ENCODE results near the gene RSBN1.
A peak's percentile ranks its signal among the peaks of the same experiment; 100 is the strongest.
"Not testable (repeated sequence)": the region's sequence is repeated elsewhere in the genome, so short reads cannot be mapped to it uniquely, and the experiment has no call there.

Gene RSBN1

DNA sequence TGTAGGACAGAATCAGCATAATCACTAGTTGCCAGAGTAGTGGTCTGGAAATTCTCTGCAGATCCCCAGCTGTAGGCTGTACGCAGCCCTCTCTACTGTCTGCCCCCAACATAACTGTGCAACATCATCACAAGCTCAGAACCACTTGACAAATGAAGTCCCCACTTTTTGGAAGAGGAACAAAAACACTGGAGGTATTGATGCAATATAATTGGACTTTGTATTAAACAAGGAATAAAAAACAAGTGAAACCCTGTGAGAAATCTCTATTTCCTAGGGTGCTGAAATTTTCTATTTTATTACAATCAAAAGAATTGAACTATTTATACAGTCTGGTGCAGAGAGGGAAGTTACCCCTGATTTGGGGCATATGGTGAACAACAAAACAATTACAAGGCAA is 68.2 kb downstream of the RSBN1 start:
- no peak for DNase-seq (ENCODE audit: low spot score)

- no peak for DNase-seq (ENCODE audit: low spot score)
Observed at GRCh38 chr1:113742515-113742914, 69.8 kb downstream of the RSBN1 start.

DNA sequence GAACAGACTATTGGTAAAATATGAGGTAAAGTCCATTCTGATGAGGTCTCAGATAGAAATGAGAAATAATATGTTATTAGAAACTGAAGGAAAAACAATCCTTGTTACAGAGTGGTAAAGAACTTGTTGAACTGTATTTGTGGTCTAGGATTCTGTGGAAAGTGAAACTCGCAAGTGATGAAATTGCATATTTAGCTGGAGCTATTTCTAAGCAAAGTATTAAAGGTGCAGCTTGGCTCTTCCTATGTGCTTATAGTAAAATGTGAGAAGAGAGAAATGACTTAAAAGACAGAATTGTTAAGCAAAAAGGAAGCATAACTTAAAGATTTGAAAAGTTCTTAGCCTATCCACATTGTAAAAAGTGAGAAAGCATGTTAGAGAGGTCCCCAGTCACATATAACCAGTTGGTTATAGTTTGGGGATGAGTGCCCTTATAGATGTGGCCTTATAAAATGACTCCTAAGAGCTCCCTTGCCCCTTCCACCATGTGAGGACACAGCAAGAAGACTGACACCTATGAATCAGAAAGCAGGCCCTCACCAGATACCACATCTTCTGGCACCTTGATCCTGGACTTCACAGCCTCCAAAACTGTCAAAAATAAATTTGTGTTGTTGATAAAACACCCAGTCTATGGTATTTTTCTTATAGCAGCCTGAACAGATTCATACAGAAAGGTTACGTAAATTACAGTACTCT is 77.8 kb downstream of the RSBN1 start:
- DNase-seq (ENCODE audit: low spot score), result no peak

- no peak for DNase-seq (ENCODE audit: low spot score)
Observed at GRCh38 chr1:113732802-113733201, 79.5 kb downstream of the RSBN1 start.

DNA sequence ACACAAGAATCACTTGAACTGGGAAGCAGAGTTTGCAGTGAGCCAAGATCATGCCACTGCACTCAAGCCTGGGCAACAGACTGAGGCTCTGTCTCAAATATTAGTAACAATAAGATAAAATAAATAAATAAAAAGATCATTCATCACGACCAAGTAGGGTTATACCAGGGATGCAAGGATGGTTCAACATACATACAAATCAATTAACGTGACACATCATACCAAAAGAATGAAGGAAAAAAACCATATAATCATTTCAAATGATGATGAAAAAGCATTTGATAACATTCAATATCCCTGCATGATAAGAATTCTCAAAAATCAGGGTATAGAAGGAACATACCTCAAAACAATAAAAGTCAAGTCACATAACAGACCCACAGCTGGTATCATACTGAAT is 91.3 kb downstream of the RSBN1 start:
- DNase-seq (ENCODE audit: low spot score), result no peak

DNA sequence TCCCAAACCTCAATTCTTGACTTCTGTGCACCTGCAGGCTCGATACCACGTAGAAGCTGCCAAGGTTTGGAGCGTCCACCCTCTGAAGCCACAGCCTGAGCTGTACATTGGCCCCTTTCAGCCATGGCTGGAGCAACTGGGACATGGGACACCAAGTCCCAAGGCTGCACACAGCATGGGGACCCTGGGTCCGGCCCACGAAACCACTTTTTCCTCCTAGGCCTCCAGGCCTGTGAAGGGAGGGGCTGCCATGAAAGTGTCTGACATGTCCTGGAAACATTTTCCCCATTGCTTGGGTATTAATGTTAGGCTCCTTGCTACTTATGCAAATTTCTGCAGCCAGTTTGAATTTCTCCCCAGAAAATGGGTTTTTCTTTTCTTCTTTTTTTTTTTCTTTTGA is 93.7 kb downstream of the RSBN1 start:
- DNase-seq (ENCODE audit: low spot score), result not testable (repeated sequence)

- not testable (repeated sequence) for DNase-seq (ENCODE audit: low spot score)
Observed at GRCh38 chr1:113717506-113717905, 94.8 kb downstream of the RSBN1 start.

GRCh38 chr1:113714606-113715269 is 97.5 kb downstream of the RSBN1 start:
- peak; percentile 7 for DNase-seq (ENCODE audit: low spot score)
